ENCODE measurements around the gene HLA-G.

GRCh38 chr6:29827579-29828470 lies at the start of gene HLA-G:
- TF ChIP-seq CTCF (IDR thresholded peaks at IDR 0.05) = no peak
- TF ChIP-seq POLR2A (IDR thresholded peaks at IDR 0.05) = no peak
